Keratinocyte (primary cell): ENCODE data around the gene CEP170B.

Source experiments
- CTCF ChIP-seq, 3 experiments: IDR thresholded peaks in 1 of 3; conservative IDR thresholded peaks in 1 of 3; optimal IDR thresholded peaks in 1 of 3; 2 replicates in 2 of 3; 3 replicates in 1 of 3; pipeline versions ENCODE3 to v1.5.1; 2011; ENCODE audit warnings: low read length in 3 of 3, mild to moderate bottlenecking in 3 of 3, moderate library complexity in 2 of 3, control low read depth in 1 of 3, inconsistent platforms in 1 of 3; ENCODE audit not compliant: insufficient read depth in 2 of 3; ENCODE audit errors: extremely low read depth in 1 of 3
- EZH2 ChIP-seq: IDR thresholded peaks from one replicate; pipeline ENCODE4 v1.6.1; 2012; ENCODE audit warnings: inconsistent platforms, mild to moderate bottlenecking, low read length, moderate library complexity

- TF ChIP-seq CTCF (optimal IDR thresholded peaks at IDR 0.05 in 1 of 3, IDR thresholded peaks at IDR 0.05 in 1 of 3, conservative IDR thresholded peaks at IDR 0.05 in 1 of 3; ENCODE audit: extremely low read depth in 1 of 3, insufficient read depth in 2 of 3, low read length in 3 of 3) (no peak), EZH2 (no peak)
Observed at GRCh38 chr14:104867371-104868059, 2.4 kb downstream of the CEP170B start.
